ENCODE results near the gene TCF7L2. TPM values are rescaled to one million over a fixed set of nuclear protein-coding genes. Genes with fewer than 3 reads are reported as not detected.

The TCF7L2 gene
- polyA plus RNA-seq, 1 donor from 2014 or later, result 1.7 TPM

GRCh38 chr10:112970021-112970420, 20.0 kb downstream of the TCF7L2 start:
- Histone ChIP-seq H3K4me3 (ENCODE audit: low read length) (no peak overlapping the region), H4K20me1 (ENCODE audit: insufficient read depth) (no peaks in the 10 kb centered on the region), H3K9me3 (ENCODE audit: low read length) (no peaks in the 10 kb centered on the region), H3K27ac (ENCODE audit: low read length) (no peak overlapping the region), H2AFZ (ENCODE audit: low read depth, low read length) (no peak overlapping the region), H3K36me3 (ENCODE audit: insufficient read depth, low read length) (no peaks in the 10 kb centered on the region), H3K9ac (ENCODE audit: low read length) (no peak overlapping the region), H3K9me2 (ENCODE audit: insufficient read depth, low read length) (no peaks in the 10 kb centered on the region), H3K4me2 (ENCODE audit: low read length) (no peak overlapping the region), H3K27me3 (ENCODE audit: insufficient read depth, low read depth, low read length) (no peaks in the 10 kb centered on the region), H3F3A (ENCODE audit: insufficient read depth, low read length, poor library complexity, severe bottlenecking) (no peaks in the 10 kb centered on the region), H3K79me2 (replicated peaks; ENCODE audit: insufficient read depth, low read length) (peaks cover 40% of the 10 kb centered on the region)
- no peak for TF ChIP-seq TAF1 (IDR thresholded peaks at IDR 0.05; ENCODE audit: low read depth)
- no peak for TF ChIP-seq SMC3 (conservative IDR thresholded peaks at IDR 0.05; ENCODE audit: poor library complexity)
- TF ChIP-seq EZH2 (IDR thresholded peaks at IDR 0.05; ENCODE audit: borderline replicate concordance, insufficient read depth, low read length, poor library complexity, severe bottlenecking), result no peak
- no peak for TF ChIP-seq EP300 (conservative IDR thresholded peaks at IDR 0.05; ENCODE audit: poor library complexity, severe bottlenecking)
- TF ChIP-seq RAD21 (conservative IDR thresholded peaks at IDR 0.05), result no peak
- no peak for TF ChIP-seq REST (IDR thresholded peaks at IDR 0.05; ENCODE audit: borderline replicate concordance)

- Histone ChIP-seq H3K36me3 (ENCODE audit: insufficient read depth, low read length) (no peaks in the 10 kb centered on the region), H3F3A (ENCODE audit: insufficient read depth, low read length, poor library complexity, severe bottlenecking) (no peaks in the 10 kb centered on the region), H3K27ac (ENCODE audit: low read length) (no peak overlapping the region), H3K9ac (ENCODE audit: low read length) (no peak overlapping the region), H3K9me3 (ENCODE audit: low read length) (no peaks in the 10 kb centered on the region), H3K27me3 (ENCODE audit: insufficient read depth, low read depth, low read length) (no peaks in the 10 kb centered on the region), H3K9me2 (ENCODE audit: insufficient read depth, low read length) (no peaks in the 10 kb centered on the region), H2AFZ (ENCODE audit: low read depth, low read length) (no peak overlapping the region), H3K79me2 (replicated peaks; ENCODE audit: insufficient read depth, low read length) (peaks cover 34% of the 10 kb centered on the region), H4K20me1 (ENCODE audit: insufficient read depth) (no peaks in the 10 kb centered on the region), H3K4me2 (ENCODE audit: low read length) (no peak overlapping the region), H3K4me3 (ENCODE audit: low read length) (no peak overlapping the region)
- TF ChIP-seq EZH2 (IDR thresholded peaks at IDR 0.05; ENCODE audit: borderline replicate concordance, insufficient read depth, low read length, poor library complexity, severe bottlenecking) (no peak), CTCF (IDR thresholded peaks at IDR 0.05; ENCODE audit: poor library complexity, severe bottlenecking) (no peak)
These were observed 22.6 kb downstream of the TCF7L2 start for GRCh38 chr10:112972606-112973005.

- Histone ChIP-seq H2AFZ (ENCODE audit: low read depth, low read length) (no peak overlapping the region), H4K20me1 (ENCODE audit: insufficient read depth) (no peaks in the 10 kb centered on the region), H3K4me2 (ENCODE audit: low read length) (no peak overlapping the region), H3K9me3 (ENCODE audit: low read length) (no peaks in the 10 kb centered on the region), H3K4me3 (ENCODE audit: low read length) (no peak overlapping the region), H3K9ac (ENCODE audit: low read length) (no peak overlapping the region), H3F3A (ENCODE audit: insufficient read depth, low read length, poor library complexity, severe bottlenecking) (no peaks in the 10 kb centered on the region), H3K9me2 (ENCODE audit: insufficient read depth, low read length) (no peaks in the 10 kb centered on the region), H3K27ac (ENCODE audit: low read length) (no peak overlapping the region), H3K27me3 (ENCODE audit: insufficient read depth, low read depth, low read length) (no peaks in the 10 kb centered on the region), H3K79me2 (replicated peaks; ENCODE audit: insufficient read depth, low read length) (peaks cover 34% of the 10 kb centered on the region), H3K36me3 (ENCODE audit: insufficient read depth, low read length) (no peaks in the 10 kb centered on the region)
- TF ChIP-seq RAD21 (conservative IDR thresholded peaks at IDR 0.05) (no peak), MXI1 (conservative IDR thresholded peaks at IDR 0.05; ENCODE audit: poor library complexity, severe bottlenecking) (no peak), EP300 (conservative IDR thresholded peaks at IDR 0.05; ENCODE audit: poor library complexity, severe bottlenecking) (no peak), SMC3 (conservative IDR thresholded peaks at IDR 0.05; ENCODE audit: poor library complexity) (no peak), TAF1 (IDR thresholded peaks at IDR 0.05; ENCODE audit: low read depth) (no peak), REST (IDR thresholded peaks at IDR 0.05; ENCODE audit: borderline replicate concordance) (no peak), POLR2AphosphoS5 (IDR thresholded peaks at IDR 0.05) (no peak), CTCF (IDR thresholded peaks at IDR 0.05; ENCODE audit: poor library complexity, severe bottlenecking) (no peak), EZH2 (IDR thresholded peaks at IDR 0.05; ENCODE audit: borderline replicate concordance, insufficient read depth, low read length, poor library complexity, severe bottlenecking) (no peak)
These were observed 23.0 kb downstream of the TCF7L2 start for GRCh38 chr10:112973046-112973445.
